Measurements from ENCODE around the gene CTDSP1.

CTDSP1 gene

DNA sequence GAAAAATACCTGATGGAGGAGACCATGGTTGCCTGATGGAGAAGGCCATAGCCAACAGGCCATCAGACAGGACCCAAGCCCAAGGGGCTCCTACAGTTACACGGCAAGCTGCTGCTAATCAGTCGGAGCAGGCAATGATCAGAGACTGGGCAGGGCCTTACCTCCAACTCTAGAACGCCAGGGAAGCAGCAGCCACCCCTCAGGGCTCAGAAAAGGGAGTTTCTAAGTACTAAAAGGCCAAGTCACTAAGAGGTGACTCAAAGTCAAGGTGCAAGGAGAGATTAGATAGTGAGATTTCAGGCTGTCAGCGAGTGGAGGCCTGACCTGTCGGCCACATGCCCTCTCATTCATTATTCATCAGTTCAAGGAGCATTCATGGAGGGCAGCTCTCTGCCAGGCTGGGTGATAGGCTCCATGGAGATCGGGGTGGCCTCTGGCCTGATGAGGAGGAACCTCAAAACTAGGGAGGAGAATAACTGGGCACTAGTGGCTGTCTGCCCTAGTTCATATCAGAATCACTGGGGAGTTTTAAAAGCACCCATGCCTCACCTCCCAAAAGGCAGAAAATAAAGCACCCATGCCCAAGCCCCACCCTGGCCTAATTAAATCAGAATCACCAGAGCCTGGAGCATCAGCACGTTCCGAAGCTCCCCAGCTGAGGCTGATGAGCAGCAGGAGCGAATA is 22.9 kb downstream of the CTDSP1 start:
- DNase-seq (ENCODE audit: low read depth, low spot score) = no peak

DNA sequence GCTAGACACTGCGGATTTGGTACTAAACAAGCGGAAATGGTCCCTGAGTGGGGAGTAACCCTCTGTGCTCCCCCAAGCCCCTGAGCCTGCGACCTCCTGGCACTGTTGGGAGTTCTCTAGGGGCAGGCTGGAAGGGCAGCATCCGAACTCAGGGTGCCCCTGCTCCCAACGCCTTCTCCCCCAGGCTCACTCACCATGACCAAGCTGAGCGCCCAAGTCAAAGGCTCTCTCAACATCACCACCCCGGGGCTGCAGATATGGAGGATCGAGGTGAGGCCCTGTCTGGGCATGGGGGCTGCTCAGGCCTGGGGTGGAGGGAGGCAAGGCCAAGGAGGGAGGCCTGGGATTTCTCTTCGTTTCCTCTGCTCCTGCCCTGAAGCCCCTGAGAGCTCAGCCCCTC is 23.9 kb downstream of the CTDSP1 start:
- no peak for DNase-seq (ENCODE audit: low read depth, low spot score)

- no peak for DNase-seq (ENCODE audit: low read depth, low spot score)
Measured at GRCh38 chr2:218425531-218425930, 25.9 kb downstream of the CTDSP1 start.

GRCh38 chr2:218427741-218428140 is 28.1 kb downstream of the CTDSP1 start:
- DNase-seq (ENCODE audit: low read depth, low spot score) = no peak

DNA sequence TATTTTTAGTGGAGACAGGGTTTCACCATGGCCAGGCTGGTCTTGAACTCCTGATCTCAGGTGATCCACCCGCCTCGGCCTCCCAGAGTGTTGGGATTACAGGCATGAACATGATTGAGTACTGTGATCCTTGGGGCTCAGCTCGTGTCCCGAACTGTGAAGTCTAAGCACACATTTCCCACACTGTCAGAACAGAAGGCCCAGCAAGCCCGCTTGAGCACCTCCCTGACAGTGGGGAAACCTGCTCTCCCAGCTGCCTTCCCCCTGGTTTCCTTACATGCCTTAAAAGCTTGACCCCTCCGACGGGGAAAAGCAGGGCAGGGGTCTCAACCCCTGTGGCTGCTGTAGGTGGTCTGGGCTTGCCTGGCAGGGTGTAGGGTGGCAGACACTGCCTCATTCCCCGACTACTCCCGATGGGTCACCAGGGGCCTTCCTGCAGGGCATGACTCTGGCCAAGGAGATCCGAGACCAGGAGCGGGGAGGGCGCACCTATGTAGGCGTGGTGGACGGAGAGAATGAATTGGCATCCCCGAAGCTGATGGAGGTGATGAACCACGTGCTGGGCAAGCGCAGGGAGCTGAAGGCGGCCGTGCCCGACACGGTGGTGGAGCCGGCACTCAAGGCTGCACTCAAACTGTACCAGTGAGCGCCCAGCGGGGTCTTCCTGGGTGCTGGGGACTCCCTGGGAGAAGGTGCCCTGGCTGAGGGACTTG is 29.3 kb downstream of the CTDSP1 start:
- DNase-seq (ENCODE audit: low read depth, low spot score) = no peak

- no peak for DNase-seq (ENCODE audit: low read depth, low spot score)
Measured at GRCh38 chr2:218429911-218430692, 30.4 kb downstream of the CTDSP1 start.

- DNase-seq (ENCODE audit: low read depth, low spot score) = no peak
Measured at GRCh38 chr2:218430721-218431120, 31.1 kb downstream of the CTDSP1 start.

GRCh38 chr2:218431878-218432277 is 32.2 kb downstream of the CTDSP1 start:
- DNase-seq (ENCODE audit: low read depth, low spot score) = no peak

DNA sequence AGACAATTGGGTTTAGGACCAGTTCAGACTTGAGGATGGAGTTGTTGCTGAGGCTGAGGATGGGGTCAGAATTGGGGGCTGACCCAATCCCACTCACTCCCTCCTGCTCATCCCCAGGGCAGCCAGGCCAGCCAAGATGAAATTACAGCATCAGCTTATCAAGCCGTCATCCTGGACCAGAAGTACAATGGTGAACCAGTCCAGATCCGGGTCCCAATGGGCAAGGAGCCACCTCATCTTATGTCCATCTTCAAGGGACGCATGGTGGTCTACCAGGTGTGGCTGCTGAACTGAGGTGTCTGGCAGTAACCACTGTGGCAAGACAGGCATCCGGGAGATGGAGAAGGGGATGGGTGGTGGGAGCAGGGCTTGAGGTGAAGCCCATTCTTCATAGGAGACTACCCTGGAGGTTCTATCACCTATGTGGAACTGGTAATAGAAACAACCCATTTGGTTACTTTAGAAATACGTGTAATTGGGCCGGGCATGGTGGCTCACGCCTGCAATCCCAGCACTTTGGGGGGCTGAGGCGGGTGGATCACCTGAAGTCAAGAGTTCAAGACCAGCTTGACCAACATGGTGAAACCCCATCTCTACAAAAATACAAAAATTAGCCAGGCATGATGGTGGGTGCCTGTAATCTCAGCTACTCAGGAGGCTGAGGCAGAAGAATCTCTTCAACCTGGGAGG is 33.2 kb downstream of the CTDSP1 start:
- no peak for DNase-seq (ENCODE audit: low read depth, low spot score)

DNA sequence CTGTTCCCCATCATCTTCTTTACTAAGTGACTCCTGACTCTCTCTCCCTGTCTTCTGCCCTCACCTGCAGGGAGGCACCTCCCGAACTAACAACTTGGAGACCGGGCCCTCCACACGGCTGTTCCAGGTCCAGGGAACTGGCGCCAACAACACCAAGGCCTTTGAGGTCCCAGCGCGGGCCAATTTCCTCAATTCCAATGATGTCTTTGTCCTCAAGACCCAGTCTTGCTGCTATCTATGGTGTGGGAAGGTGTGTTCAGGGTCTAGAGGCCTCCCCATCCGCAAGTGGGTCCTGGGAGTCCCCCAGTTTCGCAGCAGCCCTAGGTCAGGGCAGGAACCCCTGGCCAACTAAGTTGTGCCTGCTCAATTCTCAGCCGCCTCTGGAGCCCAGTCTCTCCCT is 34.8 kb downstream of the CTDSP1 start:
- no peak for DNase-seq (ENCODE audit: low read depth, low spot score)

GRCh38 chr2:218435003-218435982 is 35.6 kb downstream of the CTDSP1 start:
- no peak for DNase-seq (ENCODE audit: low read depth, low spot score)

DNA sequence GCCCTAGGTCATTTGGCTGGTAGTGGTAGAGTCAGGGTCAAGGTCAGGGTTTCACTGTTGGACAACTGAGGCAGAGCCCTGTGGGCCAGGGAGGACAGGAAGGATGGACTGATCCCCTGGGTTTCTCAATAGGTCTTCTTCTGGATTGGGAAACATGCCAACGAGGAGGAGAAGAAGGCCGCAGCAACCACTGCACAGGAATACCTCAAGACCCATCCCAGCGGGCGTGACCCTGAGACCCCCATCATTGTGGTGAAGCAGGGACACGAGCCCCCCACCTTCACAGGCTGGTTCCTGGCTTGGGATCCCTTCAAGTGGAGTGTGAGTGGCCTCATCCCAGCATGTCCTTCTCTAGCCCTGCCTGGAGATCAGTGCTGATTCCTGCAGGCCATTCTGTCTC is 37.3 kb downstream of the CTDSP1 start:
- DNase-seq (ENCODE audit: low read depth, low spot score) = no peak

- DNase-seq (ENCODE audit: low read depth, low spot score) = no peak
Measured at GRCh38 chr2:218437969-218438368, 38.3 kb downstream of the CTDSP1 start.

- no peak for DNase-seq (ENCODE audit: low read depth, low spot score)
Measured at GRCh38 chr2:218438596-218438995, 38.9 kb downstream of the CTDSP1 start.

- DNase-seq (ENCODE audit: low read depth, low spot score) = no peak
Measured at GRCh38 chr2:218444692-218445357, 45.2 kb downstream of the CTDSP1 start.

DNA sequence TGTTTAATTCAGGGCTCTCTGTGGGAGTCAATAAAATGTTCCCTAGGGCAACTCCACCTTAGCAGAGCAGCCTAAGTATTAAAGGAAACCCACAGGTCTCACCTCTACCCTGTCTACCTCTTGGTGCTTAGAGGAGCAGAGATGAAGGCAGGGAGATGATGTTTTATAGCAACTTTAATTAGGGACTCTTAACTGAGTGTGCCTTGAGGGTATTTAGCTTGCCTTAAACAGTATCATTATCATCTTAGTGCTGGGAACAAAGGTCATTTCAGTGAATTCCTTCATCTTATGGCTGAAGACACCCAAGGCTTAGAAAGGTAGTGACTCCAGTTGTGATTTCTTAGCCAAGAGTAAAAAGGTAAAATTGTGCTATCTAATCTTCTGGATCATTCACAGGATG is 45.9 kb downstream of the CTDSP1 start:
- no peak for DNase-seq (ENCODE audit: low read depth, low spot score)

DNA sequence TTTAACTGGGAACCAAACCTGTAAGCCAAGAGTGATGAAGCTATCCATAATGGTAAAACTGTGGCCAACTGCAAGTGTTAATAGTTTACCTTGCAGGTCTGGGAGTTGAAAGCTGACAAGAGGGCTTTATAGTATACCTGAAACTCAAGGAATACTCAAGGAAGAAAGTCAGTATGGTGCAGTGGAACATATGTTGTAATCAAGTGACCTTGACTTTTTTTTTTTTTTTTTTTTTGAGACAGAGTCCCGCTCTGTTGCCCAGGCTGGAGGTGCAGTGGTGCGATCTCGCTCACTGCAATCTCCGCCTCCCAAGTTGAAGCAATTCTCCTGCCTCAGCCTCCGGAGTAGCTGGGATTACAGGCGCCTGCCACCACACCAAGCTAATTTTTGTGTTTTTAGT is 46.9 kb downstream of the CTDSP1 start:
- no peak for DNase-seq (ENCODE audit: low read depth, low spot score)

DNA sequence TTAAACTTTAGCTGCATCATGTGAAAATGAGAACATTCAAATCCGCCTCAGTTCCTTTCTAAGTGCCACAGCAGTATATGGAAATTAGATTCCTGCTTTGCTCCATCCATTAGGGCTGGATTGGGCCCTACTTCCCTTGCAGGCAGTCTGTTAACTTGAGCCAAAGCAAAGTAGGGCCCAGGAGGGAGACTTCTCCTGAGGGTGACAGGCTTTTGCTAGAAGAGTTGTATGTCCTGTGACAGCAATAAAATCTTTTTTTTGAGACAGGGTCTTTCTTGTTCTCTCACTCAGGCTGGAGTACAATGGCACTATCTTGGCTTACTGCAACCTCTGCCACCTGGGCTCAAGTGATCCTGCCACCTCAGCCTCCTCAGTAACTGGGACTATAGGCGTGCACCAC is 47.4 kb downstream of the CTDSP1 start:
- no peak for DNase-seq (ENCODE audit: low read depth, low spot score)

DNA sequence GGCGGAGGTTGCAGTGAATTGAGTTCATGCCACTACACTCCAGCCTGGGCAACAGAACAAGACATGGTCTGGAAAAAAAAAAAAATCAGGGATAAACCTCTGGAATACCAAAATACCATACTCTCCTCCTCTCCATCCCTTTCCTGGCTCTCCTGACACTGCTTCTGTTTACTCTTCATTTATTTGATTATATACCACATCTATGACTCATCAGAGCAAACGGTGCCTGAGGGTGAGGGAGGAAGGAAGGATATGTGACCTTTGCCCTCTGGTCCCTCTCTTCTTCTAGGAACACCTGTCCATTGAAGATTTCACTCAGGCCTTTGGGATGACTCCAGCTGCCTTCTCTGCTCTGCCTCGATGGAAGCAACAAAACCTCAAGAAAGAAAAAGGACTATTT is 49.3 kb downstream of the CTDSP1 start:
- DNase-seq (ENCODE audit: low read depth, low spot score) = no peak

GRCh38 chr2:218452079-218452478 is 52.4 kb downstream of the CTDSP1 start:
- no peak for DNase-seq (ENCODE audit: low read depth, low spot score)

Measured in activated naive CD8-positive, alpha-beta T cell treated with anti-CD3 and anti-CD28 coated beads, Interleukin-2, amount 50 U/mL, for 16 hours (primary cell).